GM19452 (cell line): ENCODE results near the gene UPF1.

Experiments used
- ATAC-seq: cut with Tn5 transposase; IDR thresholded peaks from one replicate; pipeline ENCODE4 v1.9.1; 2021; ENCODE audit not compliant: unreplicated experiment

The UPF1 gene

GRCh38 chr19:18834644-18834984 is 2.9 kb downstream of the UPF1 start:
- ATAC-seq = no peak

- no peak for ATAC-seq
Observed at GRCh38 chr19:18839465-18840287, 7.9 kb downstream of the UPF1 start.

GRCh38 chr19:18840288-18841267 is 8.8 kb downstream of the UPF1 start:
- ATAC-seq = no peak

GRCh38 chr19:18841400-18841799 is 9.6 kb downstream of the UPF1 start:
- ATAC-seq = no peak

GRCh38 chr19:18842166-18842565 is 10.4 kb downstream of the UPF1 start:
- ATAC-seq = no peak

GRCh38 chr19:18843960-18844359 is 12.2 kb downstream of the UPF1 start:
- ATAC-seq = no peak

- no peak for ATAC-seq
Observed at GRCh38 chr19:18844806-18845329, 13.1 kb downstream of the UPF1 start.

GRCh38 chr19:18845961-18846360 is 14.2 kb downstream of the UPF1 start:
- no peak for ATAC-seq

- ATAC-seq = no peak
Observed at GRCh38 chr19:18846862-18847548, 15.2 kb downstream of the UPF1 start.

GRCh38 chr19:18847549-18848463 is 16.0 kb downstream of the UPF1 start:
- ATAC-seq = no peak

GRCh38 chr19:18848878-18849661 is 17.3 kb downstream of the UPF1 start:
- no peak for ATAC-seq

GRCh38 chr19:18849838-18850400 is 18.2 kb downstream of the UPF1 start:
- no peak for ATAC-seq

- no peak for ATAC-seq
Observed at GRCh38 chr19:18850471-18851375, 19.0 kb downstream of the UPF1 start.

GRCh38 chr19:18851673-18852325 is 20.0 kb downstream of the UPF1 start:
- ATAC-seq = no peak

GRCh38 chr19:18852648-18853047 is 20.9 kb downstream of the UPF1 start:
- no peak for ATAC-seq

- ATAC-seq = no peak
Observed at GRCh38 chr19:18853755-18854427, 22.1 kb downstream of the UPF1 start.

- ATAC-seq = no peak
Observed at GRCh38 chr19:18854982-18855381, 23.2 kb downstream of the UPF1 start.
